Progenitor cell of endocrine pancreas (in vitro differentiated cells): ENCODE measurements around the gene SETD1B. TPM values are rescaled to one million over a fixed set of nuclear protein-coding genes. Genes with fewer than 3 reads are reported as not detected.

Experiments
- DNase-seq: peaks from one replicate; pipeline ENCODE4 v3.0.0; 2021; ENCODE audit warnings: low spot score; ENCODE audit not compliant: unreplicated experiment
- H3K27ac Mint-ChIP-seq: 2 replicates; pipeline ENCODE4 v1.8.0; 2021; ENCODE audit warnings: mild to moderate bottlenecking, moderate library complexity, mixed read lengths
- H3K27me3 Mint-ChIP-seq: 2 replicates; pipeline ENCODE4 v1.8.0; 2021; ENCODE audit warnings: mixed read lengths
- H3K36me3 Mint-ChIP-seq: 2 replicates; pipeline ENCODE4 v1.8.0; 2022; ENCODE audit warnings: mixed read lengths; ENCODE audit not compliant: insufficient read depth
- H3K4me1 Mint-ChIP-seq: 2 replicates; pipeline ENCODE4 v1.8.0; 2021; ENCODE audit warnings: low read depth, mixed read lengths
- H3K4me3 Mint-ChIP-seq: 2 replicates; pipeline ENCODE4 v1.8.0; 2021; ENCODE audit warnings: low read depth, mild to moderate bottlenecking, moderate library complexity, mixed read lengths
- H3K9me3 Mint-ChIP-seq: 2 replicates; pipeline ENCODE4 v1.8.0; 2021; ENCODE audit warnings: low read depth, mixed read lengths
- CTCF ChIP-seq: fragments of 200-600 bp; sonication (generic); IDR thresholded peaks from one replicate; pipeline ENCODE4 v1.5.0; 2021; ENCODE audit warnings: antibody characterized with exemption, mild to moderate bottlenecking; ENCODE audit not compliant: unreplicated experiment
- total RNA-seq: library from RNA; stranded (reverse); gene quantifications from 2 replicates; pipeline ENCODE4 v1.2.1, GENCODE V29; 2021

The SETD1B gene
- total RNA-seq, 1 donor from 2014 or later: 28.6 TPM

- no peak overlapping the region for H3K4me3 Mint-ChIP-seq
- no peaks in the 10 kb centered on the region for H3K27me3 Mint-ChIP-seq
- no peak for DNase-seq
- peaks cover 6% of the 10 kb centered on the region for H3K4me1 Mint-ChIP-seq
- no peaks in the 10 kb centered on the region for H3K9me3 Mint-ChIP-seq
- no peak overlapping the region for H3K27ac Mint-ChIP-seq
- peaks cover 16% of the 10 kb centered on the region for H3K36me3 Mint-ChIP-seq
- no peak for TF ChIP-seq CTCF
These were observed 13.3 kb downstream of the SETD1B start for GRCh38 chr12:121816925-121817647.

DNA sequence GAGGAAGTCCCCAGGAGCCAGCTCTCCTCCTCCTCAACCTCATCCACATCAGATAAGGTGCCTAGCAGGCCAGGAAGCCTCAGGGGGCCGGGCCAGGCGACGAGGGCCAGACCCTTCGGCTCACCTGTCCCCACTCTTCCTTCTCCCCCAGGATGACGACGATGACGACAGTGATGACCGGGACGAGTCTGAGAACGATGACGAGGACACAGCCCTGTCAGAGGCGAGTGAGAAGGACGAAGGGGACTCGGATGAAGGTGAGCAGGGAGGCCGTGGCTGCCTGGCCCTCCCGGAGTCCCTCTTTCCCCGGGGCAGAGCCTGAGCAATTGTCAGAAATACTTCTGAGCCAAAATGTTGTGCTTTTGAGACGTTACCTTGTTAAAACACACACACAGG lies 13.8 kb downstream of the SETD1B start:
- no peak for TF ChIP-seq CTCF
- peaks cover 6% of the 10 kb centered on the region for H3K4me1 Mint-ChIP-seq
- H3K27ac Mint-ChIP-seq: no peak overlapping the region
- no peak overlapping the region for H3K4me3 Mint-ChIP-seq
- H3K27me3 Mint-ChIP-seq: no peaks in the 10 kb centered on the region
- DNase-seq: no peak
- H3K36me3 Mint-ChIP-seq: peaks cover 16% of the 10 kb centered on the region
- no peaks in the 10 kb centered on the region for H3K9me3 Mint-ChIP-seq

DNA sequence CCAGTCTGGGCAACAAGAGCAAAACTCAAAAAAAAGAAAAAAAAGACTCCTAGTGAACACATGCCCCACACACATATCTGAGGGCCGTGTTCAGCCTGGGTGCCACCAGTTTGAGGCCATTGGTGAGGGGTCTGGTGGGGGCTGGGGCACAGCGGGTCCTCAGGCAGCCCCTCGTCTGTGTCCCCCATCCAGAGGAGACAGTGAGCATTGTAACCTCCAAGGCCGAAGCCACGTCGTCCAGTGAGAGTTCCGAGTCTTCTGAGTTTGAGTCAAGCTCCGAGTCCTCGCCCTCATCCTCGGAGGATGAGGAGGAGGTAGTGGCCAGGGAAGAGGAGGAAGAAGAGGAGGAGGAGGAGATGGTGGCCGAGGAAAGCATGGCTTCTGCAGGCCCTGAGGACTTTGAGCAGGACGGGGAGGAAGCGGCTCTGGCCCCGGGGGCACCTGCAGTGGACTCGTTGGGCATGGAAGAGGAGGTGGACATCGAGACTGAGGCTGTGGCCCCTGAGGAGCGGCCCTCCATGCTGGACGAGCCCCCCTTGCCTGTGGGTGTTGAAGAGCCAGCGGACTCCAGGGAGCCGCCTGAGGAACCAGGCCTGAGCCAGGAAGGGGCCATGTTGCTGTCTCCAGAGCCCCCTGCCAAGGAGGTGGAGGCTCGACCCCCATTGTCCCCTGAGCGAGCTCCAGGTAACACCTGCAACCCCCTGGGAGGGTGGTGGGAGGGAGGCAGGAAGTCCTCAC lies 15.6 kb downstream of the SETD1B start:
- TF ChIP-seq CTCF: no peak
- DNase-seq: no peak
- H3K36me3 Mint-ChIP-seq: peaks cover 16% of the 10 kb centered on the region
- H3K4me3 Mint-ChIP-seq: no peak overlapping the region
- H3K4me1 Mint-ChIP-seq: no peaks in the 10 kb centered on the region
- H3K9me3 Mint-ChIP-seq: no peaks in the 10 kb centered on the region
- no peak overlapping the region for H3K27ac Mint-ChIP-seq
- H3K27me3 Mint-ChIP-seq: no peaks in the 10 kb centered on the region

GRCh38 chr12:121820056-121820455 lies 16.2 kb downstream of the SETD1B start:
- TF ChIP-seq CTCF: no peak
- no peak for DNase-seq
- peaks cover 16% of the 10 kb centered on the region for H3K36me3 Mint-ChIP-seq

DNA sequence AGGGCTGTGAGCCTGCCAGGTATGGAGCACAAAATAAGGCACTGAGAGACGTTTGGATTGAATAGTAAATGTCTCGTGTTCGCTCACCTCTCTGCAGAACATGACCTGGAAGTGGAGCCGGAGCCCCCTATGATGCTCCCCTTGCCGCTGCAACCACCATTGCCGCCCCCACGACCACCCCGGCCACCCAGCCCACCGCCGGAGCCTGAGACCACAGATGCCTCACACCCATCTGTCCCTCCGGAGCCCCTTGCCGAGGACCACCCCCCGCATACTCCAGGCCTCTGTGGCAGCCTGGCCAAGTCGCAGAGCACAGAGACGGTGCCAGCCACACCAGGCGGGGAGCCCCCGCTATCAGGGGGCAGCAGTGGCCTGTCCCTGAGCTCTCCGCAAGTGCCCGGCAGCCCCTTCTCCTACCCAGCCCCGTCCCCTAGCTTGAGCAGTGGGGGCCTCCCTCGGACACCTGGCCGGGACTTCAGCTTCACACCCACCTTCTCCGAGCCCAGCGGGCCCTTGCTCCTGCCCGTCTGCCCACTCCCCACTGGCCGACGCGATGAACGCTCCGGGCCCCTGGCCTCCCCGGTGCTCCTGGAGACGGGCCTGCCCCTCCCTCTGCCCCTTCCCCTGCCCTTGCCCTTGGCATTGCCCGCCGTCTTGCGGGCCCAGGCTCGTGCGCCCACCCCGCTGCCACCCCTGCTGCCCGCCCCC lies 18.7 kb downstream of the SETD1B start:
- TF ChIP-seq CTCF: no peak
- DNase-seq: no peak
- no peak overlapping the region for H3K4me3 Mint-ChIP-seq
- H3K36me3 Mint-ChIP-seq: peaks cover 13% of the 10 kb centered on the region
- no peaks in the 10 kb centered on the region for H3K4me1 Mint-ChIP-seq
- no peaks in the 10 kb centered on the region for H3K27me3 Mint-ChIP-seq
- no peaks in the 10 kb centered on the region for H3K9me3 Mint-ChIP-seq
- H3K27ac Mint-ChIP-seq: no peak overlapping the region

More at GRCh38 chr12:121820056-121820455, 16.2 kb downstream of the SETD1B start:
- no peak overlapping the region for H3K27ac Mint-ChIP-seq
- no peaks in the 10 kb centered on the region for H3K9me3 Mint-ChIP-seq
- no peaks in the 10 kb centered on the region for H3K4me1 Mint-ChIP-seq
- H3K27me3 Mint-ChIP-seq: no peaks in the 10 kb centered on the region
- H3K4me3 Mint-ChIP-seq: no peak overlapping the region
